Coronary artery (tissue), 2 donors: ENCODE measurements around the gene VPS37C.

Experiments used
- DNase-seq: peaks from one replicate; pipeline ENCODE4 v3.0.0-alpha.2; 2017; ENCODE audit warnings: low spot score
- H3K27ac ChIP-seq, 2 donors: fragments of 200-600 bp; sonication (generic); one replicate each; pipeline ENCODE4 v1.5.1; 2016 to 2019
- H3K4me3 ChIP-seq: fragments of 200-600 bp; sonication (generic); 2 replicates; pipeline ENCODE4 v1.5.1; 2016; ENCODE audit warnings: mild to moderate bottlenecking, moderate library complexity
- CTCF ChIP-seq: fragments of 200-600 bp; sonication (generic); IDR thresholded peaks from one replicate; pipeline ENCODE4 v1.5.1; 2019; ENCODE audit warnings: antibody characterized with exemption

VPS37C gene

DNA sequence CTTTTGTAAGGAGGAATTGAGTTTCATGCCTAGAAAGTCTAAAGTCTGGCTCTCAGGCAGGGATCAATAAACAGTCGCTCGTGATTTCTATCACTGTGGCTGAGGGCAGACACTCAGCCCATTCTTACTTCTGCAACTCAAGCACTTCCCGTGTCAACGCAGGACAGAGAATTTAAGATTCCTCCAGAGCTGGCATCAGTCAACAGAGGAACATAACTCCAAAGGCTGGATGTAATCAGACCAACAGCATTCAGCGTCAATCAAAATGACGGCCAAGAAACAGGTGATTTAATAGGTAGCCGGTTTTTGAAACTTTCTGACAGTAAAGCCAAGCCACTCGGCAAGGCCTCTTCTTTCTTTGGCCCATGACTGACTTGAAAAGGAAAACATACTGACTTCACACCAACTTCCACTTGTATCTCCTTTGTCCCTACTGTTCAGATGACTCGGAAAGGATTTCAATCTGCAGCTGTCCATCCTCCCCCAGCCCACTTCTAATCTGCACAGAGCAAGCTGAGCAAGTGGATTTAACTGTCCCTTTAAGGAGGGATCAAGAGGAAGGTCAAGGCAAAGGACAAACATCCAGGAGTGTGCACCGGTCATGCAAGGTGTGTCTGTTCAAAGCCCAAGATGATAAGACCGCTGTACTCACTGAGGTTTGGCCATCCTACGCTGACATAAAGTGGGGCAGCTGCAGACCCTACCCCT is 9.5 kb downstream of the VPS37C start:
- H3K4me3 ChIP-seq: no peak overlapping the region
- H3K27ac ChIP-seq: peak overlapping the region in 1 of 2 donors; percentile 88
- no peak for TF ChIP-seq CTCF
- no peak for DNase-seq

DNA sequence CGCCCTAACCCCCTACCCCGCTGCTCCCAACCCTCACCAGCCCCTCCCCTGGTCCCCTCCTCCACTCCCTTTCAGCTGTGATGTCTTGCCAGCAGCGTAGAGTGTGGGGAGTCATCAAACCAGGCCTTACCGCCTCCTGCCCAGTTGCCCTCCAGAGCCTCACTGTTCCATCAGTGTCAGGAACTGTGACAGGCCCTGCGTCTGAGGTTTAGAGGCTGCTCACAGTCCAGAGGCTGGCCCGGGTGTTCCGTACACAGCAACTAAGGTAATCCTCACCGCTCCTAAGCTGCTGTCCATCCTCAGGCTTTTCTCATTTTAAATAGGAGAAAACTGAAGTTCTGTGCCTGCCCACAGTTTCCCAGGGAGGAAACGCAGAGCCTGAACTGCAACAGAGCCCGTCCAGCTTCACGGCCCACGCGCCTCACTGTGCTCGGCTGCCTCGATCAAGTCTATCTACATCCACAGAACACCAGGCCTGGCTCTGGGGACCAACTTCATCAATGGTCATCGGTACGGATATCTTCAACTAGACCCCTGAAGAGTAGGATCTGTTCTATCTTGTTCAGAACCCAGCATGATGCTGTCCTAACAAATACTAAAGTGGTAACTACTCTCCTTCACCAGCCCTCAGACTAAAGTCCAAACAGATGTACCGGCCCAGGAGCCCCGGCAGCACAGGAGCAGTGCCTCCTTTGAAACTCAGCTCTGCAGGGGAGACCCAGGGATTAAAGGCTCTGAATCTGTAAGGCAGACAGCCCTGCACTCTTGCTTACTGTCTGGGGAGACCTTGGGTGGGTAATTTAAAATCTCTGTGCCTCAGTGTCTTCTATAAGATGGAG is 10.3 kb downstream of the VPS37C start:
- no peak overlapping the region for H3K4me3 ChIP-seq
- H3K27ac ChIP-seq: peak overlapping the region; percentile 11 to 60
- no peak for DNase-seq
- TF ChIP-seq CTCF: no peak

GRCh38 chr11:61149624-61150615 is 11.3 kb downstream of the VPS37C start:
- no peak for DNase-seq
- Histone ChIP-seq H3K4me3 (no peak overlapping the region), H3K27ac (peak overlapping the region in 1 of 2 donors; percentile 60)
- no peak for TF ChIP-seq CTCF

DNA sequence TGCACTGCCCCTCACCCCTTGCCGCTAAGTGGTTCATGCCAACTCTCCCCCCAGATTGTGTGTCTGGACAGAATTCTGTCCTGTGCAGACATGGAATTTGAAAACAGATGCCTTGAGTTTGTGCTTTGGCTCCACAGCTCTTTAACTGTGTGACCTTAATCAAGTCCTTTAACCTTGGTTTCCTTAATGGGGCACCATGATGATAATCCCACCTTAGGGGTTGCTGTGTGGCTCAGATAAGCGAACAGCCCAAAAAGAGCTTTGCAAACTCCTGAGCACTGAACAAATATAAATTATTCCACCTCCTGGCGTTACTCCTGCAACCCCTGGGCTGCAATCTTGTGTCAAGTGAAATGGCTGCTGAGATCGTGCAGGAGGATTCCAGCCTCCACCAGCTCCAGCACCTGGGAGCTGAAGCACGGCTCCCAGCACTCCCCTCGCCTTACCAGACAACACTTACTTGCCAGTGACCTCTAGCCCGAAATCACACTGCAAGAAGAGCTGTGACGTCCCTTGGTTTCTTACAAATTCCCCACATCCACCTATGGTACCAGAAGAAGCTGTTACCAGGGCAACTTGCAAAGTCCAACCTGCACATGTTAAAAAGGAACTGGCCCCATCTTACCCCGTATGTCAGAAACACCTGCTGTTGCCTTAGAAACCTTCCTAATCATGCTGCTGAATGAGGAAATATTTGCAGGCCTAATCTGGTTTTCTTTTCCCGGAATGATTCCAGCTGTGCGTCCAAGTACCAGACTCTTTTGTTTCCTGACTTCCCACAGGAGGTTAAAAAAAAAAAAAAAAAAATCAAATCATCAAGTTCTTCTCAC is 13.2 kb downstream of the VPS37C start:
- no peak for DNase-seq
- H3K27ac ChIP-seq: no peak overlapping the region

GRCh38 chr11:61147271-61147670 is 14.0 kb downstream of the VPS37C start:
- DNase-seq: no peak
- no peak for TF ChIP-seq CTCF
- H3K4me3 ChIP-seq: no peak overlapping the region
- no peak overlapping the region for H3K27ac ChIP-seq

More for the DNA sequence above, 13.2 kb downstream of the VPS37C start:
- H3K4me3 ChIP-seq: no peak overlapping the region
- TF ChIP-seq CTCF: no peak

DNA sequence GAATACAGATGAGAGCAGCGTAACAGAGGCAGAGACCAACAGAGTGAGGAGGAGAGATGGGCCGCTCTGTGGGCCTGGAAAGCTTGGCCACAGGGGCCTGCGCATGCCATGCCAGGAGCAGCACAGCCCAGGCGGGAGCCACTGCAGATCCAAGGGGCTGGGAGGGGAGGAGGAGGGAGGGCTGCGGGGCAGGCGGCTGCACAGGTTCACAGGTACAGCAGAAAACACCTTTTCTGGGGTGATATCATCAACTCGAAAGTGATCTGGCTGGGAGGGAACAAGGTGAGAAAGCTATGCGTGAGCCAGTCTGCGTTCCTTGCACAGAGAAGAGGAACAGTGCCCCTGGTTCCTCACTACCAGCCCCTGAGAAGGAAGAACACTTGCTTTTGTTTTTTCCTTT is 14.8 kb downstream of the VPS37C start:
- DNase-seq: no peak
- H3K27ac ChIP-seq: no peak overlapping the region
- no peak overlapping the region for H3K4me3 ChIP-seq
- TF ChIP-seq CTCF: no peak
